Large intestine (tissue), 3 donors: ENCODE data around the gene C5orf22. TPM values are rescaled to one million over a fixed set of nuclear protein-coding genes. Genes with fewer than 3 reads are reported as not detected.
A peak's percentile ranks its signal among the peaks of the same experiment; 100 is the strongest.

ENCODE experiments used
- DNase-seq, 2 donors: peaks; one replicate each; pipeline versions ENCODE4 v3.0.0 to v3.0.0-alpha.2; 2013
- H3K27ac ChIP-seq: one replicate; pipeline ENCODE4 v1.5.1; 2013; ENCODE audit warnings: low read length
- H3K27me3 ChIP-seq: 2 replicates; pipeline ENCODE4 v1.6.1; 2013; ENCODE audit warnings: low read length; ENCODE audit not compliant: control insufficient read depth, insufficient read depth
- H3K36me3 ChIP-seq: 2 replicates; pipeline ENCODE4 v1.6.1; 2013; ENCODE audit warnings: low read length; ENCODE audit not compliant: control insufficient read depth, insufficient read depth
- H3K4me1 ChIP-seq: one replicate; pipeline ENCODE4 v1.6.1; 2013; ENCODE audit warnings: low read length; ENCODE audit not compliant: control insufficient read depth, insufficient read depth
- H3K4me3 ChIP-seq: one replicate; pipeline ENCODE4 v1.5.1; 2013; ENCODE audit warnings: low read length
- H3K9me3 ChIP-seq: one replicate; pipeline ENCODE4 v1.6.1; 2013; ENCODE audit warnings: mild to moderate bottlenecking, low read depth, low read length, moderate library complexity; ENCODE audit not compliant: control insufficient read depth
- WGBS: methylation state at CpG from one replicate; pipeline ENCODE4 v1.1.5; 2013; ENCODE audit warnings: low lambda C conversion rate; ENCODE audit not compliant: insufficient coverage; 5-methylcytosine and 5-hydroxymethylcytosine counted together
- polyA plus RNA-seq: library from polyadenylated mRNA; unstranded; fragments of 120-200 nt; gene quantifications from one replicate; pipeline ENCODE4 v1.2.1, GENCODE V29; 2013

Gene C5orf22
- polyA plus RNA-seq, 1 donor = 20.2 TPM

- no CpG with 5 or more reads among the region's 4 CpGs for WGBS
- DNase-seq = no peak
- Histone ChIP-seq H3K4me1 (no peaks in the 10 kb centered on the region), H3K27ac (no peak overlapping the region), H3K9me3 (no peaks in the 10 kb centered on the region), H3K27me3 (no peaks in the 10 kb centered on the region), H3K36me3 (peaks cover 79% of the 10 kb centered on the region), H3K4me3 (no peak overlapping the region)
These were observed 29.6 kb upstream of the C5orf22 start for GRCh38 chr5:31502506-31502905.

DNA sequence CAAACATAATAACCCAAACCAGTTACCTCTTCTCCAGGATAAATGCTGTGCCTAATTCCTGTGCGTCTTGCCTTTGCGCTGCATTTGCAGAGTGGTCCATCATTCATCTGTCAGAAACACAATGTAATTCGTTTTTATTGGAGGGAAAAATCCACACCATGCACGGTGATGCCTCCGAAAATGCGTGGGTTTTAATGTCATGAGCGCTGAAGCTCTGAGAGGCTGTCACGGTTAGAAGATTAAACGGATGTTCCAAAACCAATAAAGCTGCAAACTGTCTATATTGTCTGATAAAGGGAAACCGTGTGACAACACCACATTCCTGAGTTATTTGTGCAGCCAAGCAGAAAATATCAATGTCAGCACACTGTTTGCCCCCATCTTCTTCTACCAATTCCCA lies 27.6 kb upstream of the C5orf22 start:
- WGBS = 70% methylated on average over 2 of the region's 10 CpGs
- Histone ChIP-seq H3K4me1 (no peaks in the 10 kb centered on the region), H3K27me3 (no peaks in the 10 kb centered on the region), H3K27ac (no peak overlapping the region), H3K4me3 (no peak overlapping the region), H3K9me3 (no peaks in the 10 kb centered on the region), H3K36me3 (peaks cover 74% of the 10 kb centered on the region)
- DNase-seq = no peak

GRCh38 chr5:31511305-31511704 lies 20.8 kb upstream of the C5orf22 start:
- Histone ChIP-seq H3K27ac (no peak overlapping the region), H3K36me3 (peaks cover 72% of the 10 kb centered on the region), H3K4me1 (no peaks in the 10 kb centered on the region), H3K4me3 (no peak overlapping the region), H3K27me3 (no peaks in the 10 kb centered on the region), H3K9me3 (no peaks in the 10 kb centered on the region)
- no CpG with 5 or more reads among the region's 4 CpGs for WGBS
- DNase-seq = no peak

DNA sequence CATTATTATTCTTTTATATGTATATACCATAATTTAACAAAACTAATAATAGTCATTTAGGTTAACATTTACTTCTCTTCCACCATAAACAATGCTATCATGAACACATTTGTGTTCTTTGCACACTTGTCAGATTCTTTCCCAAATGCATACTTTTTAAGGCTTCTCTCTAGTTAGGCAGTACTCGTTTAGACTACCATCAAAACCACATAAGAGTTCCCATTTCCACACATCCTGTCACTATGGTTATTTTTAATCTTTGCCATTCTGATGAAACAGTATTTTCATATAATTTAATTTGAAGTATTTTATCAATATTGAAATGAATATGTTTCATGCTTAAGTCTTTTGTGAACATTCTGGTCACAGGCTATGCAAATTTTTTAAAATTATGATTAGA lies 15.3 kb upstream of the C5orf22 start:
- no peak for DNase-seq
- Histone ChIP-seq H3K36me3 (peaks cover 52% of the 10 kb centered on the region), H3K27me3 (no peaks in the 10 kb centered on the region), H3K4me1 (no peaks in the 10 kb centered on the region), H3K4me3 (no peak overlapping the region), H3K9me3 (no peaks in the 10 kb centered on the region), H3K27ac (no peak overlapping the region)
- no CpG with 5 or more reads among the region's 1 CpG for WGBS

DNA sequence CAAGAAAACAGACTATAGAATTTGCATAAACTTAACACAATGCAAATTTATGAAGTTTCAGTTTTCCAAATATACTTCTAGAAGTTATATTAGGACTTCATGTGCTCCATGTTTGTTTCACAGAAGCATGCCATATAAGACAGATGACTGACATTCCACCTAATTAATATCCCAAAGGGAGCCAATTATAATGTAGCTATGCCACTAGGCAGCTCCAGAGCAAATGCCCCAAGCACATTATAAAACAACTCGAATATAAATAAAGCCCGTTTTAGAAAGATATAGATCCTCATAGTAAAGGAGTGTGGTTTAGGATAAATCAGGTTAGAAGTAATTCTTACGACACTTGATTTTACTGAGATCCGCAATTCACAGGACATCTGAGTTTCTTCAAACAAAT lies 9.1 kb upstream of the C5orf22 start:
- WGBS = no CpG with 5 or more reads among the region's 4 CpGs
- H3K36me3 ChIP-seq = peaks cover 56% of the 10 kb centered on the region
- DNase-seq = no peak
- no peaks in the 10 kb centered on the region for H3K27me3 ChIP-seq
- no peak overlapping the region for H3K4me3 ChIP-seq
- H3K9me3 ChIP-seq = no peaks in the 10 kb centered on the region
- H3K27ac ChIP-seq = no peak overlapping the region
- H3K4me1 ChIP-seq = no peaks in the 10 kb centered on the region

DNA sequence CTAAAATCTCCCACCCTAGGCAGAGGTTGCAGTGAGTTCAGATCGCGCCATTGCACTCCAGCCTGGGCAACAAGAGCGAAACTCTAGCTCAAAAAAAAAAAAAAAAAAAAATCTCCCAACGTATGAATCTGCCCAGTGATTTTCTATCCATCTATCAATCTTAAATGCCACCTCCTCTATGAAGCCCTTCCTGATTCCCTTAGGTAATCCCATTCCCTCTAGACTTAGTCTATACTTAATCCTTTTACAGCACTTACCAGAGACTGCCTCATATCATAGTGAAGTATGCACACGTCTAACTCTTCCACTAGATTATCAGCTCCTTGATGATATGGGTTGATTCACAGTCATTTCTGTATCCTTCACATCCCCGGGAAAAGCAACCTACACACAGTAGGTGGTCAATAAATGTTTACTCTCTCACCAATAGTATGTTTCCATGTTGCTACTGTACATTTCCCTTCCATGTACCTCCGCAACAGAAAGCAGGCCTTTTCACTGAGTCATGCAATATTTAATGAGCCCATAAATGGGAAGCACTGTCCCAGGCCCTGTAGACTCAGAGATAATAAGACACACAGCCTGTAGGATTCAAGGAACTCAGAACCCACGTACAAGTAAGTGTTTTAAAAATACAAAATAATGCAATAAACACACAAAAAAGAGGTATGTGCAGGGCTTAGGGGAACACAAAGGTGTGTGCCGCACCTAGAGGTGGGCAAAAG lies 1.4 kb upstream of the C5orf22 start:
- H3K27me3 ChIP-seq = no peaks in the 10 kb centered on the region
- 25% methylated on average over 1 of the region's 9 CpGs for WGBS
- peak in 1 of 2 donors; percentile 12 for DNase-seq
- peaks cover 13% of the 10 kb centered on the region for H3K4me1 ChIP-seq
- peak overlapping the region; percentile 77 for H3K4me3 ChIP-seq
- no peaks in the 10 kb centered on the region for H3K9me3 ChIP-seq
- H3K36me3 ChIP-seq = peaks cover 40% of the 10 kb centered on the region
- no peak overlapping the region for H3K27ac ChIP-seq

- peak overlapping the region; percentile 77 for H3K4me3 ChIP-seq
- DNase-seq = no peak
- WGBS = no CpG with 5 or more reads among the region's 13 CpGs
- peaks cover 13% of the 10 kb centered on the region for H3K4me1 ChIP-seq
- H3K36me3 ChIP-seq = peaks cover 36% of the 10 kb centered on the region
- no peaks in the 10 kb centered on the region for H3K27me3 ChIP-seq
- no peaks in the 10 kb centered on the region for H3K9me3 ChIP-seq
- peak overlapping the region; percentile 49 for H3K27ac ChIP-seq
These were observed 586 bp upstream of the C5orf22 start for GRCh38 chr5:31531543-31531887.

DNA sequence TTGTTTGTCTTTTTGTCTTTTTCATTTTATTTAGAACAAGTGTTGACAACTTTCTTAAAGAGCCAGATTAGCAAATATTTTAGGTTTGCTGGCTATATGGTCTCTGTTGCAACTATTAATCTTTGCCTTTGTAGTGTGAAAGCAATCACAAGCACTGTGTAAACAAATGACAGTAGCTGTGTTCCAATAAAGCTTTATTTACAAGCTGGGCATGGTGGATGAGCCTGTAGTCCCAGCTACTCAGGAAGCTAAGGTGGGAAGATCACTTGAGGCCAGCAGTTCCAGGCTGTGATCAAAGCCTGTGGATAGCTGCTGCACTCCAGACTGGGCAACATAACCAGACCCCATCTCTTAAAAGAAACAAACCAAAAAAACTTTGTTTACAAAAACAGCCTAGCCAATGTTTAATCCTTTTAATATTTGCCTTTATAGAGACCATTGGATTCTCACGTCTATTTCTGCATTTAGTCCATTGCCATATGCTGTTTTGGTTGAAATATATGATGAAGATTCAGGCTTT lies 2.5 kb downstream of the C5orf22 start:
- peaks cover 13% of the 10 kb centered on the region for H3K4me1 ChIP-seq
- peaks cover 30% of the 10 kb centered on the region for H3K36me3 ChIP-seq
- no peak overlapping the region for H3K4me3 ChIP-seq
- DNase-seq = no peak
- no peak overlapping the region for H3K27ac ChIP-seq
- H3K27me3 ChIP-seq = no peaks in the 10 kb centered on the region
- H3K9me3 ChIP-seq = no peaks in the 10 kb centered on the region
- WGBS = no CpG with 5 or more reads among the region's 1 CpG

GRCh38 chr5:31536873-31537272 lies 4.8 kb downstream of the C5orf22 start:
- 88% methylated on average over 1 of the region's 3 CpGs for WGBS
- Histone ChIP-seq H3K4me1 (peaks cover 7% of the 10 kb centered on the region), H3K27ac (no peak overlapping the region), H3K9me3 (no peaks in the 10 kb centered on the region), H3K36me3 (peaks cover 50% of the 10 kb centered on the region), H3K4me3 (no peak overlapping the region), H3K27me3 (no peaks in the 10 kb centered on the region)
- no peak for DNase-seq

DNA sequence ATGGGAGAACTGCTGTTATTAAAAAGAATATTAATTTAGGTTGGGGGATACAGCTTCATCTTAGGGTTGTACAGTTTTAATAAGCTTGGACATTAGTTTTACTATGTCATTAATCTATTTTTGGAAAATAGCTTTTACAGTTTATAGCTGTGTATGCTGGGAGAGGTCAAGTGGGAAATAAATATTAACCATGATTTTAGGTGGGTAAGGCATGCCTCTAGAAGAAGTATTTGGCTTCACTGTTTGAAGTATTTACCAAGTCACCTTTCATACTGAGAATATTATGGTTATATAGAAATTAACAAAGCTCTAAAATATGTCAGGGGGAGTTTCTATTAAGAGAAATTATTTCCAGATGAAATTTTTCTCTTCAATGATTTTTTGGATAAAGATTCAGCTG lies 5.2 kb downstream of the C5orf22 start:
- no peak for DNase-seq
- Histone ChIP-seq H3K36me3 (peaks cover 55% of the 10 kb centered on the region), H3K4me3 (no peak overlapping the region), H3K9me3 (no peaks in the 10 kb centered on the region), H3K4me1 (peaks cover 7% of the 10 kb centered on the region), H3K27me3 (no peaks in the 10 kb centered on the region), H3K27ac (no peak overlapping the region)

GRCh38 chr5:31537851-31538250 lies 5.8 kb downstream of the C5orf22 start:
- Histone ChIP-seq H3K36me3 (peaks cover 59% of the 10 kb centered on the region), H3K4me1 (peaks cover 7% of the 10 kb centered on the region), H3K4me3 (no peak overlapping the region), H3K9me3 (no peaks in the 10 kb centered on the region), H3K27ac (no peak overlapping the region), H3K27me3 (no peaks in the 10 kb centered on the region)
- 80% methylated on average over 2 of the region's 4 CpGs for WGBS
- no peak for DNase-seq
